GM12878 (cell line): ENCODE measurements around the gene MIF. TPM values are rescaled to one million over a fixed set of nuclear protein-coding genes. Genes with fewer than 3 reads are reported as not detected.

ENCODE experiments used
- BMI1 ChIP-seq: fragments of 450-650 bp; IDR thresholded peaks from 2 replicates; pipeline ENCODE4 v1.6.1; 2016; ENCODE audit warnings: mild to moderate bottlenecking, moderate library complexity, borderline replicate concordance
- BRCA1 ChIP-seq: IDR thresholded peaks from 2 replicates; pipeline ENCODE4 v1.6.1; 2011; ENCODE audit warnings: low read depth, low read length, improper control_type of control experiment
- CBFB ChIP-seq: IDR thresholded peaks from 2 replicates; pipeline ENCODE4 v1.6.1; 2016; ENCODE audit warnings: antibody characterized with exemption, low read depth
- DPF2 ChIP-seq: fragments of 450-650 bp; IDR thresholded peaks from 2 replicates; pipeline ENCODE4 v1.6.1; 2017; ENCODE audit warnings: mild to moderate bottlenecking
- EGR1 ChIP-seq, 2 experiments: IDR thresholded peaks; 1 replicate in 1 of 2; 2 replicates in 1 of 2; pipeline ENCODE4 v1.6.1; 2011 to 2012; ENCODE audit warnings: low read depth in 2 of 2, low read length in 2 of 2, borderline replicate concordance in 1 of 2, mild to moderate bottlenecking in 1 of 2, moderate library complexity in 1 of 2
- FOXM1 ChIP-seq: IDR thresholded peaks from 2 replicates; pipeline ENCODE4 v1.6.1; 2012; ENCODE audit warnings: low read depth, mild to moderate bottlenecking, inconsistent platforms, low read length, moderate library complexity
- IKZF1 ChIP-seq: fragments of 450-650 bp; conservative IDR thresholded peaks from 2 replicates; pipeline ENCODE4 v1.6.1; 2017; ENCODE audit warnings: antibody characterized with exemption, mild to moderate bottlenecking
- IRF4 ChIP-seq: IDR thresholded peaks from 2 replicates; pipeline ENCODE4 v1.6.1; 2011; ENCODE audit warnings: low read depth, low read length
- MEF2B ChIP-seq: fragments of 450-650 bp; IDR thresholded peaks from 2 replicates; pipeline ENCODE4 v1.6.1; 2018; ENCODE audit warnings: mild to moderate bottlenecking, moderate library complexity; ENCODE audit not compliant: partially characterized antibody, poor library complexity, severe bottlenecking
- MTA3 ChIP-seq: IDR thresholded peaks from 2 replicates; pipeline ENCODE4 v1.6.1; 2012; ENCODE audit warnings: low read length, inconsistent platforms, borderline replicate concordance
- POLR2AphosphoS2 ChIP-seq: IDR thresholded peaks from 2 replicates; pipeline ENCODE4 v1.6.1; 2011; ENCODE audit warnings: low read depth, mild to moderate bottlenecking, low read length, improper control_type of control experiment, moderate library complexity
- RAD51 ChIP-seq: fragments of 450-650 bp; IDR thresholded peaks from 2 replicates; pipeline ENCODE4 v1.6.1; 2016; ENCODE audit warnings: moderate library complexity, mild to moderate bottlenecking, inconsistent platforms
- STAT1 ChIP-seq: fragments of 450-650 bp; conservative IDR thresholded peaks from 2 replicates; pipeline ENCODE4 v1.6.1; 2014; ENCODE audit warnings: antibody characterized with exemption, mild to moderate bottlenecking
- STAT3 ChIP-seq: IDR thresholded peaks from 2 replicates; pipeline ENCODE4 v1.6.1; 2011; ENCODE audit warnings: low read depth, low read length, improper control_type of control experiment
- SUPT20H ChIP-seq: IDR thresholded peaks from 2 replicates; pipeline ENCODE4 v1.6.1; 2011; ENCODE audit warnings: low read depth, mild to moderate bottlenecking, low read length, moderate library complexity, borderline replicate concordance; ENCODE audit not compliant: control insufficient read depth
- TCF12 ChIP-seq: IDR thresholded peaks from 2 replicates; pipeline ENCODE4 v1.6.1; 2011; ENCODE audit warnings: low read depth, mild to moderate bottlenecking, low read length
- YBX1 ChIP-seq: fragments of 450-650 bp; IDR thresholded peaks from 2 replicates; pipeline ENCODE4 v1.6.1; 2016; ENCODE audit warnings: antibody characterized with exemption
- polyA plus RNA-seq, 11 experiments: library from polyadenylated mRNA; depleted of rRNA in 4 of 11; unstranded in 6 of 11; stranded (reverse) in 5 of 11; fragments of >200 nt; fragmentation: Nextera tagmentation in 4 of 11; fragmentation: Illumina TruSeq in 1 of 11; extraction: Ambion mirVana in 4 of 11; extraction: Trizol in 1 of 11; gene quantifications; 1 replicate in 1 of 11; 2 replicates in 10 of 11; pipeline versions ENCODE4 v1.2.1 to v1.2.3, GENCODE V29; 2011 to 2016; ENCODE audit warnings: inconsistent platforms in 2 of 11, missing spikeins in 2 of 11, low read depth in 1 of 11
- total RNA-seq, 4 experiments: library from RNA; depleted of rRNA in 3 of 4; stranded (reverse); fragments of >200 nt in 3 of 4; fragmentation: Illumina TruSeq in 1 of 4; extraction: Trizol in 1 of 4; gene quantifications; 2 replicates each; pipeline versions ENCODE4 v1.2.1 to v1.2.3, GENCODE V29; 2013 to 2021
- TF ChIP-seq, protein P1 (sequence below): IDR thresholded peaks from 2 replicates; pipeline ENCODE4 v1.6.1; 2011; ENCODE audit warnings: mild to moderate bottlenecking, low read depth, low read length, moderate library complexity; ENCODE audit not compliant: insufficient replicate concordance
- TF ChIP-seq, protein P2 (sequence below): fragments of 450-650 bp; IDR thresholded peaks from 2 replicates; pipeline ENCODE4 v1.6.1; 2017; ENCODE audit warnings: mild to moderate bottlenecking, low read depth, inconsistent platforms; ENCODE audit not compliant: poor library complexity, severe bottlenecking
- TF ChIP-seq, protein P3 (sequence below): fragments of 150-350 bp; IDR thresholded peaks from 2 replicates; pipeline ENCODE4 v1.6.1; 2014; ENCODE audit warnings: mild to moderate bottlenecking, low read depth, low read length
- TF ChIP-seq, protein P4 (sequence below): fragments of 450-650 bp; IDR thresholded peaks from 2 replicates; pipeline ENCODE4 v1.6.1; 2016; ENCODE audit warnings: mild to moderate bottlenecking
- TF ChIP-seq, protein P5 (sequence below): fragments of 450-650 bp; formaldehyde crosslinking; IDR thresholded peaks from 2 replicates; pipeline ENCODE4 v1.5.0; 2022; ENCODE audit warnings: mild to moderate bottlenecking, missing genetic modification characterization

MIF gene
- total and polyA plus RNA-seq, 10 of the 15 experiments (the other 5 are each of a cell fraction or from before 2014, with no cell fraction given): 37.7 to 2,972 (median 766) TPM

DNA sequence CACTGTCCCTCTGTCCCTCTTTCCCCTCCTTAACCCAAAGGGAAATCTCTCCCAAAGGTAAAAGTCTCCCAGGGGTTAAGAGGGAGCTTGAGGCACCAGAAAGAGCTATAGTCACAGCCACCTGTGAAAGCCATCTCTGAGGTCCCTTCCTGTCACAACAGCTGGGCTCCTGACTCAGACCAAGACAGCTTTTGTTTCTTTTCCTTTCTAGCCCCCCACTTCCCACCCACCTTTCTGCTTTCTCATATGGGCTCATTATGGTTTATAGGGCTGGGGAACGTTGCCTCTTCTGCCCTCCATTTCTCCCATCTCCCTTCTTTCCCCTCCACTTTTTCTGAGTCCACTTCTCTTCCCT, 19.1 kb downstream of the MIF start (continued):
- TF ChIP-seq, protein P1, sequence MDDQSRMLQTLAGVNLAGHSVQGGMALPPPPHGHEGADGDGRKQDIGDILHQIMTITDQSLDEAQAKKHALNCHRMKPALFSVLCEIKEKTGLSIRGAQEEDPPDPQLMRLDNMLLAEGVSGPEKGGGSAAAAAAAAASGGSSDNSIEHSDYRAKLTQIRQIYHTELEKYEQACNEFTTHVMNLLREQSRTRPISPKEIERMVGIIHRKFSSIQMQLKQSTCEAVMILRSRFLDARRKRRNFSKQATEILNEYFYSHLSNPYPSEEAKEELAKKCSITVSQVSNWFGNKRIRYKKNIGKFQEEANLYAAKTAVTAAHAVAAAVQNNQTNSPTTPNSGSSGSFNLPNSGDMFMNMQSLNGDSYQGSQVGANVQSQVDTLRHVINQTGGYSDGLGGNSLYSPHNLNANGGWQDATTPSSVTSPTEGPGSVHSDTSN: peak; percentile 5
- TF ChIP-seq SUPT20H: no peak
- TF ChIP-seq BRCA1: no peak
- TF ChIP-seq, protein P2, sequence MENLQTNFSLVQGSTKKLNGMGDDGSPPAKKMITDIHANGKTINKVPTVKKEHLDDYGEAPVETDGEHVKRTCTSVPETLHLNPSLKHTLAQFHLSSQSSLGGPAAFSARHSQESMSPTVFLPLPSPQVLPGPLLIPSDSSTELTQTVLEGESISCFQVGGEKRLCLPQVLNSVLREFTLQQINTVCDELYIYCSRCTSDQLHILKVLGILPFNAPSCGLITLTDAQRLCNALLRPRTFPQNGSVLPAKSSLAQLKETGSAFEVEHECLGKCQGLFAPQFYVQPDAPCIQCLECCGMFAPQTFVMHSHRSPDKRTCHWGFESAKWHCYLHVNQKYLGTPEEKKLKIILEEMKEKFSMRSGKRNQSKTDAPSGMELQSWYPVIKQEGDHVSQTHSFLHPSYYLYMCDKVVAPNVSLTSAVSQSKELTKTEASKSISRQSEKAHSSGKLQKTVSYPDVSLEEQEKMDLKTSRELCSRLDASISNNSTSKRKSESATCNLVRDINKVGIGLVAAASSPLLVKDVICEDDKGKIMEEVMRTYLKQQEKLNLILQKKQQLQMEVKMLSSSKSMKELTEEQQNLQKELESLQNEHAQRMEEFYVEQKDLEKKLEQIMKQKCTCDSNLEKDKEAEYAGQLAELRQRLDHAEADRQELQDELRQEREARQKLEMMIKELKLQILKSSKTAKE: no peak
- TF ChIP-seq DPF2: no peak
- TF ChIP-seq RAD51: no peak
- peak; percentile 14 for TF ChIP-seq MEF2B
- peak in 1 of 2 experiments; percentile 41; a peak in 1 of 3 replicates for TF ChIP-seq EGR1 (IDR thresholded peaks at IDR 0.05; ENCODE audit: borderline replicate concordance in 1 of 2, low read depth in 2 of 2, low read length in 2 of 2)
- TF ChIP-seq MTA3: peak; percentile 93; the same call in 1 of the 2 replicates
- TF ChIP-seq TCF12: peak; percentile 94
- TF ChIP-seq, protein P3, sequence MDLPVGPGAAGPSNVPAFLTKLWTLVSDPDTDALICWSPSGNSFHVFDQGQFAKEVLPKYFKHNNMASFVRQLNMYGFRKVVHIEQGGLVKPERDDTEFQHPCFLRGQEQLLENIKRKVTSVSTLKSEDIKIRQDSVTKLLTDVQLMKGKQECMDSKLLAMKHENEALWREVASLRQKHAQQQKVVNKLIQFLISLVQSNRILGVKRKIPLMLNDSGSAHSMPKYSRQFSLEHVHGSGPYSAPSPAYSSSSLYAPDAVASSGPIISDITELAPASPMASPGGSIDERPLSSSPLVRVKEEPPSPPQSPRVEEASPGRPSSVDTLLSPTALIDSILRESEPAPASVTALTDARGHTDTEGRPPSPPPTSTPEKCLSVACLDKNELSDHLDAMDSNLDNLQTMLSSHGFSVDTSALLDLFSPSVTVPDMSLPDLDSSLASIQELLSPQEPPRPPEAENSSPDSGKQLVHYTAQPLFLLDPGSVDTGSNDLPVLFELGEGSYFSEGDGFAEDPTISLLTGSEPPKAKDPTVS: no peak
- peak; percentile 14; the same call in 1 of the 2 replicates for TF ChIP-seq CBFB
- no peak for TF ChIP-seq IKZF1
- TF ChIP-seq BMI1: 0 out of 2 replicates have a peak, but pooled peaks have one; percentile 10
- TF ChIP-seq STAT3: no peak
- peak; percentile 49; the same call in 1 of the 2 replicates for TF ChIP-seq IRF4
- TF ChIP-seq, protein P4, sequence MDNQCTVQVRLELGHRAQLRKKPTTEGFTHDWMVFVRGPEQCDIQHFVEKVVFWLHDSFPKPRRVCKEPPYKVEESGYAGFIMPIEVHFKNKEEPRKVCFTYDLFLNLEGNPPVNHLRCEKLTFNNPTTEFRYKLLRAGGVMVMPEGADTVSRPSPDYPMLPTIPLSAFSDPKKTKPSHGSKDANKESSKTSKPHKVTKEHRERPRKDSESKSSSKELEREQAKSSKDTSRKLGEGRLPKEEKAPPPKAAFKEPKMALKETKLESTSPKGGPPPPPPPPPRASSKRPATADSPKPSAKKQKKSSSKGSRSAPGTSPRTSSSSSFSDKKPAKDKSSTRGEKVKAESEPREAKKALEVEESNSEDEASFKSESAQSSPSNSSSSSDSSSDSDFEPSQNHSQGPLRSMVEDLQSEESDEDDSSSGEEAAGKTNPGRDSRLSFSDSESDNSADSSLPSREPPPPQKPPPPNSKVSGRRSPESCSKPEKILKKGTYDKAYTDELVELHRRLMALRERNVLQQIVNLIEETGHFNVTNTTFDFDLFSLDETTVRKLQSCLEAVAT: peak; percentile 52; the same call in 1 of the 2 replicates
- TF ChIP-seq STAT1: no peak
- no peak for TF ChIP-seq FOXM1
- no peak for TF ChIP-seq POLR2AphosphoS2
- TF ChIP-seq YBX1: no peak
- TF ChIP-seq, protein P5, sequence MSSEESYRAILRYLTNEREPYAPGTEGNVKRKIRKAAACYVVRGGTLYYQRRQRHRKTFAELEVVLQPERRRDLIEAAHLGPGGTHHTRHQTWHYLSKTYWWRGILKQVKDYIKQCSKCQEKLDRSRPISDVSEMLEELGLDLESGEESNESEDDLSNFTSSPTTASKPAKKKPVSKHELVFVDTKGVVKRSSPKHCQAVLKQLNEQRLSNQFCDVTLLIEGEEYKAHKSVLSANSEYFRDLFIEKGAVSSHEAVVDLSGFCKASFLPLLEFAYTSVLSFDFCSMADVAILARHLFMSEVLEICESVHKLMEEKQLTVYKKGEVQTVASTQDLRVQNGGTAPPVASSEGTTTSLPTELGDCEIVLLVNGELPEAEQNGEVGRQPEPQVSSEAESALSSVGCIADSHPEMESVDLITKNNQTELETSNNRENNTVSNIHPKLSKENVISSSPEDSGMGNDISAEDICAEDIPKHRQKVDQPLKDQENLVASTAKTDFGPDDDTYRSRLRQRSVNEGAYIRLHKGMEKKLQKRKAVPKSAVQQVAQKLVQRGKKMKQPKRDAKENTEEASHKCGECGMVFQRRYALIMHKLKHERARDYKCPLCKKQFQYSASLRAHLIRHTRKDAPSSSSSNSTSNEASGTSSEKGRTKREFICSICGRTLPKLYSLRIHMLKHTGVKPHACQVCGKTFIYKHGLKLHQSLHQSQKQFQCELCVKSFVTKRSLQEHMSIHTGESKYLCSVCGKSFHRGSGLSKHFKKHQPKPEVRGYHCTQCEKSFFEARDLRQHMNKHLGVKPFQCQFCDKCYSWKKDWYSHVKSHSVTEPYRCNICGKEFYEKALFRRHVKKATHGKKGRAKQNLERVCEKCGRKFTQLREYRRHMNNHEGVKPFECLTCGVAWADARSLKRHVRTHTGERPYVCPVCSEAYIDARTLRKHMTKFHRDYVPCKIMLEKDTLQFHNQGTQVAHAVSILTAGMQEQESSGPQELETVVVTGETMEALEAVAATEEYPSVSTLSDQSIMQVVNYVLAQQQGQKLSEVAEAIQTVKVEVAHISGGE (CRISPR knock-in tag): no peak
